Measurements from ENCODE around the gene FBN2.

GRCh38 chr5:128287740-128288139 is 250.3 kb downstream of the FBN2 start:
- no peak for TF ChIP-seq CTCF (IDR thresholded peaks at IDR 0.05)
- TF ChIP-seq POLR2AphosphoS5 (IDR thresholded peaks at IDR 0.05; ENCODE audit: insufficient read depth in 1 of 2, low read depth in 1 of 2) = no peak
- TF ChIP-seq POLR2A (IDR thresholded peaks at IDR 0.05) = no peak
